ENCODE measurements around the gene TBCA. TPM values are rescaled to one million over a fixed set of nuclear protein-coding genes. Genes with fewer than 3 reads are reported as not detected.
A peak's percentile ranks its signal among the peaks of the same experiment; 100 is the strongest.

The TBCA gene
- total RNA-seq (100 to 1,000 TPM in 2 of 5 donors, 10 to 100 TPM in 3; 33.3 to 143 (median 87.6) TPM), polyA plus RNA-seq (100 to 1,000 TPM; 262 to 328 (median 284) TPM)
- long read RNA-seq, donor 1, transcript TBCA-202 (4 exons, 683 nt), result major isoform, 52 of 66 reads
- long read RNA-seq, donor 1, transcript TBCA-201 (3 exons, 2,301 nt), result minor isoform, 6 of 66 reads
- long read RNA-seq, donor 1, partial matches to known transcripts, result 5 of 66 reads
- long read RNA-seq, donor 1, other reads (novel, unspliced or antisense), result 0 of 66 reads
- long read RNA-seq, donor 2, transcript TBCA-205 (3 exons, 717 nt), result minor isoform, 5 of 56 reads
- long read RNA-seq, donor 2, transcript TBCA-202 (4 exons, 683 nt), result major isoform, 48 of 56 reads
- long read RNA-seq, donor 2, partial matches to known transcripts, result 0 of 56 reads
- long read RNA-seq, donor 2, other reads (novel, unspliced or antisense), result 0 of 56 reads
- long read RNA-seq, donor 3, transcript TBCA-202 (4 exons, 683 nt), result major isoform, 51 of 59 reads
- long read RNA-seq, donor 3, partial matches to known transcripts, result 0 of 59 reads
- long read RNA-seq, donor 3, other reads (novel, unspliced or antisense), result 0 of 59 reads
- long read RNA-seq, donor 4, transcript TBCA-202 (4 exons, 683 nt), result major isoform, 8 of 9 reads
- long read RNA-seq, donor 4, partial matches to known transcripts, result 0 of 9 reads
- long read RNA-seq, donor 4, other reads (novel, unspliced or antisense), result 0 of 9 reads
- long read RNA-seq, donor 5, transcript TBCA-201 (3 exons, 2,301 nt), result minor isoform, 14 of 128 reads
- long read RNA-seq, donor 5, transcript TBCA-202 (4 exons, 683 nt), result major isoform, 110 of 128 reads
- long read RNA-seq, donor 5, partial matches to known transcripts, result 0 of 128 reads
- long read RNA-seq, donor 5, other reads (novel, unspliced or antisense), result 0 of 128 reads
- long read RNA-seq, donor 6, transcript TBCA-201 (3 exons, 2,301 nt), result minor isoform, 12 of 234 reads
- long read RNA-seq, donor 6, transcript TBCA-202 (4 exons, 683 nt), result major isoform, 195 of 234 reads
- long read RNA-seq, donor 6, transcript TBCA-205 (3 exons, 717 nt), result minor isoform, 19 of 234 reads
- long read RNA-seq, donor 6, partial matches to known transcripts, result 8 of 234 reads
- long read RNA-seq, donor 6, other reads (novel, unspliced or antisense), result 0 of 234 reads
- long read RNA-seq, donor 7, transcript TBCA-202 (4 exons, 683 nt), result major isoform, 118 of 141 reads
- long read RNA-seq, donor 7, transcript TBCA-201 (3 exons, 2,301 nt), result minor isoform, 7 of 141 reads
- long read RNA-seq, donor 7, transcript TBCA-205 (3 exons, 717 nt), result minor isoform, 10 of 141 reads
- long read RNA-seq, donor 7, partial matches to known transcripts, result 0 of 141 reads
- long read RNA-seq, donor 7, other reads (novel, unspliced or antisense), result 5 of 141 reads
- long read RNA-seq, donor 8, transcript TBCA-202 (4 exons, 683 nt), result major isoform, 83 of 111 reads
- long read RNA-seq, donor 8, transcript TBCA-205 (3 exons, 717 nt), result minor isoform, 12 of 111 reads
- long read RNA-seq, donor 8, transcript TBCA-201 (3 exons, 2,301 nt), result minor isoform, 16 of 111 reads
- long read RNA-seq, donor 8, partial matches to known transcripts, result 0 of 111 reads
- long read RNA-seq, donor 8, other reads (novel, unspliced or antisense), result 0 of 111 reads
- long read RNA-seq, donor 9, transcript TBCA-202 (4 exons, 683 nt), result major isoform, 117 of 146 reads
- long read RNA-seq, donor 9, transcript TBCA-205 (3 exons, 717 nt), result minor isoform, 5 of 146 reads
- long read RNA-seq, donor 9, transcript TBCA-201 (3 exons, 2,301 nt), result minor isoform, 10 of 146 reads
- long read RNA-seq, donor 9, partial matches to known transcripts, result 14 of 146 reads
- long read RNA-seq, donor 9, other reads (novel, unspliced or antisense), result 0 of 146 reads
- long read RNA-seq, donor 10, transcript TBCA-202 (4 exons, 683 nt), result major isoform, 47 of 50 reads
- long read RNA-seq, donor 10, partial matches to known transcripts, result 0 of 50 reads
- long read RNA-seq, donor 10, other reads (novel, unspliced or antisense), result 0 of 50 reads

GRCh38 chr5:77775790-77776553 lies at the start of gene TBCA:
TBCA (minus strand) TSS chr5:77776339; CDS start chr5:77776257, 82 bp downstream.
- Histone ChIP-seq H3K27me3 (no peaks in the 10 kb centered on the region), H3K4me3 (peak within 1 kb of the TSS; percentile 67 to 85 (median 80)), H3K27ac (peak within 1 kb of the TSS; percentile 96 to 99 (median 98)), H3K9me3 (no peaks in the 10 kb centered on the region), H3K4me1 (peaks cover 22 to 51% (median 34%) of the 10 kb centered on the region in 4 donors), H3K36me3 (no peaks in the 10 kb centered on the region)
- WGBS, 5 donors, result 0 to 1% (median 0%) methylated on average over 42 to 89 of the region's 89 CpGs
- TF ChIP-seq POLR2AphosphoS5 (IDR thresholded peaks at IDR 0.05), result peak; percentile 80 to 94 (median 92)
- TF ChIP-seq POLR2A (IDR thresholded peaks at IDR 0.05), result peak in 2 of 4 donors; percentile 38 to 57
- TF ChIP-seq EP300 (IDR thresholded peaks at IDR 0.05), result no peak
- peak in 1 of 7 experiments; percentile 5 for TF ChIP-seq CTCF (IDR thresholded peaks at IDR 0.05)
- intact Hi-C loops (cut with DNase I; ENCODE audit: low total_unique reads), result no loop called here
- peak; percentile 88 to 98 for DNase-seq

- Histone ChIP-seq H3K27me3 (peaks cover 0 to 18% (median 6%) of the 10 kb centered on the region in 3 donors), H3K4me3 (no peak overlapping the region), H3K27ac (no peak overlapping the region), H3K36me3 (no peaks in the 10 kb centered on the region), H3K9me3 (no peaks in the 10 kb centered on the region), H3K4me1 (no peaks in the 10 kb centered on the region)
- intact Hi-C loops (cut with DNase I; ENCODE audit: low total_unique reads), result no loop called here
- WGBS, 5 donors, result 85 to 93% (median 92%) methylated on average over 2 of the region's 2 CpGs
- no peak for DNase-seq
- TF ChIP-seq EP300 (IDR thresholded peaks at IDR 0.05), result no peak
- no peak for TF ChIP-seq POLR2A (IDR thresholded peaks at IDR 0.05)
- no peak for TF ChIP-seq CTCF (IDR thresholded peaks at IDR 0.05)
- no peak for TF ChIP-seq POLR2AphosphoS5 (IDR thresholded peaks at IDR 0.05)
Observed at GRCh38 chr5:77824981-77825380, 48.8 kb upstream of the TBCA start.

GRCh38 chr5:77816686-77817085 lies 40.5 kb upstream of the TBCA start:
- no peaks in the 10 kb centered on the region for H3K36me3 ChIP-seq
- no peaks in the 10 kb centered on the region for H3K9me3 ChIP-seq
- no peak for DNase-seq
- no peaks in the 10 kb centered on the region for H3K27me3 ChIP-seq
- no peak overlapping the region for H3K4me3 ChIP-seq
- TF ChIP-seq EP300 (IDR thresholded peaks at IDR 0.05), result no peak
- TF ChIP-seq POLR2A (IDR thresholded peaks at IDR 0.05), result no peak
- TF ChIP-seq POLR2AphosphoS5 (IDR thresholded peaks at IDR 0.05), result no peak
- no peak for TF ChIP-seq CTCF (IDR thresholded peaks at IDR 0.05)
- H3K27ac ChIP-seq, result no peak overlapping the region
- WGBS, 5 donors, result 25 to 42% (median 31%) methylated on average over 1 to 2 of the region's 2 CpGs
- no peaks in the 10 kb centered on the region for H3K4me1 ChIP-seq
- intact Hi-C loops (cut with DNase I; ENCODE audit: low total_unique reads), result no loop called here
